HepG2 (cell line): ENCODE measurements around the gene LRRC8D. TPM values are rescaled to one million over a fixed set of nuclear protein-coding genes. Genes with fewer than 3 reads are reported as not detected.

Experiments
- BRD4 ChIP-seq: sonication (generic); formaldehyde crosslinking; IDR thresholded peaks from 2 replicates; pipeline ENCODE4 v1.4.0; 2020; ENCODE audit warnings: missing genetic modification reagents
- BRF2 ChIP-seq: sonication (generic); formaldehyde crosslinking; IDR thresholded peaks from 2 replicates; pipeline ENCODE4 v1.8.1; 2022; ENCODE audit warnings: mild to moderate bottlenecking, missing genetic modification reagents
- ERF ChIP-seq: IDR thresholded peaks from 2 replicates; pipeline ENCODE4 v1.6.1; 2018; ENCODE audit warnings: missing biosample characterization, missing genetic modification reagents
- GZF1 ChIP-seq: sonication (generic); formaldehyde crosslinking; IDR thresholded peaks from 2 replicates; pipeline ENCODE4 v1.5.1; 2020; ENCODE audit warnings: mild to moderate bottlenecking, missing genetic modification reagents
- HOXD1 ChIP-seq: sonication (generic); formaldehyde crosslinking; IDR thresholded peaks from 2 replicates; pipeline ENCODE4 v1.5.0; 2020; ENCODE audit warnings: missing genetic modification reagents
- MLX ChIP-seq: IDR thresholded peaks from 2 replicates; pipeline ENCODE4 v1.6.1; 2016
- MZF1 ChIP-seq: sonication (generic); formaldehyde crosslinking; IDR thresholded peaks from 2 replicates; pipeline ENCODE4 v1.8.1; 2023; ENCODE audit warnings: mild to moderate bottlenecking, missing genetic modification reagents, borderline replicate concordance
- NFE2L2 ChIP-seq: fragments of 150-350 bp; IDR thresholded peaks from 2 replicates; pipeline ENCODE4 v1.6.1; 2014; ENCODE audit warnings: low read length
- PAXIP1 ChIP-seq: sonication (generic); formaldehyde crosslinking; conservative IDR thresholded peaks from 2 replicates; pipeline ENCODE4 v1.4.0; 2020; ENCODE audit warnings: mild to moderate bottlenecking, missing genetic modification reagents, moderate library complexity
- PBX2 ChIP-seq: IDR thresholded peaks from 2 replicates; pipeline ENCODE4 v1.6.1; 2016; ENCODE audit warnings: control low read depth
- RBM39 ChIP-seq: fragments of 200-400 bp; formaldehyde crosslinking; IDR thresholded peaks from one replicate; pipeline ENCODE4 v1.6.1; 2018; ENCODE audit warnings: antibody characterized with exemption, mild to moderate bottlenecking, low read depth, low read length; ENCODE audit not compliant: poor library complexity, severe bottlenecking
- RFXANK ChIP-seq: IDR thresholded peaks from 2 replicates; pipeline ENCODE4 v1.6.1; 2016
- SIX1 ChIP-seq: sonication (generic); formaldehyde crosslinking; IDR thresholded peaks from 2 replicates; pipeline ENCODE4 v1.4.0; 2020; ENCODE audit warnings: missing genetic modification reagents, borderline replicate concordance
- SP5 ChIP-seq: IDR thresholded peaks from 2 replicates; pipeline ENCODE4 v1.6.1; 2016; ENCODE audit warnings: low read depth, borderline replicate concordance
- STAG1 ChIP-seq: sonication (generic); formaldehyde crosslinking; IDR thresholded peaks from 2 replicates; pipeline ENCODE4 v1.4.0; 2020; ENCODE audit warnings: missing genetic modification reagents
- TEAD2 ChIP-seq: sonication (generic); formaldehyde crosslinking; IDR thresholded peaks from 2 replicates; pipeline ENCODE4 v1.9.0; 2021; ENCODE audit warnings: missing genetic modification reagents
- U2AF2 ChIP-seq: fragments of 200-400 bp; formaldehyde crosslinking; IDR thresholded peaks from 2 replicates; pipeline ENCODE4 v1.6.1; 2017; ENCODE audit warnings: low read depth, mild to moderate bottlenecking, low read length
- ZBTB37 ChIP-seq: sonication (generic); formaldehyde crosslinking; IDR thresholded peaks from 2 replicates; pipeline ENCODE4 v1.4.0; 2020; ENCODE audit warnings: mild to moderate bottlenecking, missing genetic modification reagents
- ZNF235 ChIP-seq: sonication (generic); formaldehyde crosslinking; IDR thresholded peaks from 2 replicates; pipeline ENCODE4 v1.8.1; 2023; ENCODE audit warnings: mild to moderate bottlenecking, missing genetic modification reagents, borderline replicate concordance
- ZNF280B ChIP-seq: sonication (generic); formaldehyde crosslinking; IDR thresholded peaks from 2 replicates; pipeline ENCODE4 v1.5.0; 2020; ENCODE audit warnings: missing genetic modification reagents, mild to moderate bottlenecking, borderline replicate concordance
- ZNF317 ChIP-seq: sonication (generic); formaldehyde crosslinking; IDR thresholded peaks from 2 replicates; pipeline ENCODE4 v1.5.0; 2020; ENCODE audit warnings: mild to moderate bottlenecking, missing genetic modification reagents
- ZNF629 ChIP-seq: sonication (generic); formaldehyde crosslinking; conservative IDR thresholded peaks from 2 replicates; pipeline ENCODE4 v1.5.0; 2020; ENCODE audit warnings: missing genetic modification reagents
- ZSCAN9 ChIP-seq: IDR thresholded peaks from 2 replicates; pipeline ENCODE4 v1.6.1; 2016; ENCODE audit warnings: borderline replicate concordance
- polyA plus RNA-seq, 8 experiments: library from polyadenylated mRNA; depleted of rRNA in 3 of 8; stranded (reverse) in 7 of 8; unstranded in 1 of 8; fragments of >200 nt; fragmentation: Illumina TruSeq in 4 of 8; extraction: Trizol in 4 of 8; gene quantifications; 2 replicates each; pipeline versions ENCODE4 v1.2.1 to v1.2.3, GENCODE V29; 2011 to 2016; ENCODE audit warnings: low read depth in 4 of 8, missing spikeins in 1 of 8, mixed read lengths in 1 of 8; ENCODE audit not compliant: insufficient read depth in 1 of 8
- total RNA-seq, 5 experiments: library from RNA; depleted of rRNA; stranded (reverse); fragments of >200 nt; fragmentation: Illumina TruSeq; extraction: Trizol; gene quantifications; 2 replicates each; pipeline ENCODE4 v1.2.3, GENCODE V29; 2016; ENCODE audit warnings: low read depth in 1 of 5

LRRC8D gene
- total and polyA plus RNA-seq, 2 of the 13 experiments (the other 11 are each of a cell fraction or from before 2014, with no cell fraction given) = 29.9 to 45.5 TPM

- TF ChIP-seq ZNF317 (CRISPR knock-in tag) (no peak), ZNF280B (no peak), MZF1 (no peak), STAG1 (CRISPR knock-in tag) (0 out of 2 replicates have a peak, but pooled peaks have one; percentile 11), RBM39 (no peak), NFE2L2 (no peak), HOXD1 (CRISPR knock-in tag) (no peak), PAXIP1 (CRISPR knock-in tag) (peak; percentile 74), ERF (0 out of 2 replicates have a peak, but pooled peaks have one; percentile 56), ZNF629 (CRISPR knock-in tag) (no peak; the same call in 1 of the 2 replicates), U2AF2 (no peak), BRF2 (CRISPR knock-in tag) (no peak), TEAD2 (CRISPR knock-in tag) (no peak), ZNF235 (CRISPR knock-in tag) (no peak), SIX1 (peak; percentile 39; the same call in 1 of the 2 replicates), RFXANK (CRISPR knock-in tag) (no peak), PBX2 (CRISPR knock-in tag) (no peak), BRD4 (no peak), MLX (CRISPR knock-in tag) (no peak), ZSCAN9 (CRISPR knock-in tag) (no peak), ZBTB37 (CRISPR knock-in tag) (no peak), GZF1 (CRISPR knock-in tag) (no peak), SP5 (CRISPR knock-in tag) (no peak; the same call in 1 of the 2 replicates)
These were observed 10.0 kb upstream of the LRRC8D start (continued) for GRCh38 chr1:89810880-89811279.
